Esophagus muscularis mucosa (tissue), 4 donors: Measurements from ENCODE around the gene CCIN. TPM values are rescaled to one million over a fixed set of nuclear protein-coding genes. Genes with fewer than 3 reads are reported as not detected.

ENCODE experiments used
- DNase-seq: peaks from one replicate; pipeline ENCODE4 v3.0.0-alpha.2; 2017; ENCODE audit errors: extremely low spot score
- H3K27ac ChIP-seq, 4 donors: fragments of 200-600 bp; sonication (generic); replicated peaks in 1 of 4; 1 replicate in 3 of 4; 2 replicates in 1 of 4; pipeline ENCODE4 v1.5.1; 2016 to 2019; ENCODE audit warnings: mild to moderate bottlenecking in 1 of 4
- H3K27me3 ChIP-seq, 4 donors: fragments of 200-600 bp; sonication (generic); one replicate each; pipeline versions ENCODE4 v1.5.1 to v1.6.0; 2016 to 2019
- H3K36me3 ChIP-seq, 4 donors: fragments of 200-600 bp; sonication (generic); one replicate each; pipeline ENCODE4 v1.5.1; 2016 to 2019
- H3K4me1 ChIP-seq, 4 donors: fragments of 200-600 bp; sonication (generic); one replicate each; pipeline ENCODE4 v1.5.1; 2016 to 2019
- H3K4me3 ChIP-seq, 4 donors: fragments of 200-600 bp; sonication (generic); 1 replicate in 2 of 4; 2 replicates in 2 of 4; pipeline ENCODE4 v1.5.1; 2016 to 2019; ENCODE audit warnings: mild to moderate bottlenecking in 4 of 4, moderate library complexity in 1 of 4
- H3K9me3 ChIP-seq, 4 donors: fragments of 200-600 bp; sonication (generic); 1 replicate in 3 of 4; 2 replicates in 1 of 4; pipeline ENCODE4 v1.5.1; 2016 to 2019
- CTCF ChIP-seq, 3 experiments: fragments of 200-600 bp in 2 of 3; fragments of 450-650 bp in 1 of 3; sonication (generic) in 2 of 3; IDR thresholded peaks; one replicate each; pipeline ENCODE4 v1.5.1; 2017 to 2019; ENCODE audit warnings: antibody characterized with exemption in 3 of 3, mild to moderate bottlenecking in 2 of 3, moderate library complexity in 1 of 3
- EP300 ChIP-seq: sonication (generic); formaldehyde crosslinking; IDR thresholded peaks from one replicate; pipeline ENCODE4 v1.6.1; 2017; ENCODE audit warnings: antibody characterized with exemption
- POLR2A ChIP-seq: fragments of 450-650 bp; IDR thresholded peaks from one replicate; pipeline ENCODE4 v1.6.1; 2017; ENCODE audit warnings: antibody characterized with exemption, moderate library complexity, mild to moderate bottlenecking, low read depth
- POLR2AphosphoS5 ChIP-seq, 2 donors: sonication (generic); formaldehyde crosslinking; IDR thresholded peaks; one replicate each; pipeline ENCODE4 v1.6.1; 2017; ENCODE audit warnings: antibody characterized with exemption in 2 of 2
- WGBS: methylation state at CpG from one replicate; pipeline ENCODE4 v1.1.5; 2018; 5-methylcytosine and 5-hydroxymethylcytosine counted together
- intact Hi-C: fragments of 100-400 bp; cut with DNase I; formaldehyde crosslinking; loops from one replicate; pipeline ENCODE4 v1.15.1; 2023
- total RNA-seq, 4 donors: library from RNA; depleted of rRNA; stranded (reverse); fragments of >200 nt; gene quantifications; one replicate each; pipeline versions ENCODE4 v1.1.0 to v1.2.1, GENCODE V29; 2016

CCIN gene
- total RNA-seq, 4 donors from 2014 or later, result 0.39 to 1.0 (median 0.46) TPM

GRCh38 chr9:36165826-36166167 is 3.4 kb upstream of the CCIN start:
- no peaks in the 10 kb centered on the region for H3K9me3 ChIP-seq
- H3K4me3 ChIP-seq, result peak overlapping the region; percentile 56 to 67 (median 65)
- 14% methylated on average over 12 of the region's 12 CpGs for WGBS
- intact Hi-C loops, result loop anchor here (1.0 to 5.0 kb wide), 3 partner anchors 25 to 62 kb away; no protein-coding TSS in a partner anchor
- DNase-seq, result no peak
- peaks cover 16 to 64% (median 62%) of the 10 kb centered on the region in 4 donors for H3K4me1 ChIP-seq
- TF ChIP-seq EP300, result no peak
- no peak for TF ChIP-seq POLR2A
- TF ChIP-seq POLR2AphosphoS5 (IDR thresholded peaks at IDR 0.05), result no peak
- no peak for TF ChIP-seq CTCF (IDR thresholded peaks at IDR 0.05)
- H3K27ac ChIP-seq, result peak overlapping the region; percentile 80 to 88 (median 87)
- no peaks in the 10 kb centered on the region for H3K27me3 ChIP-seq
- peaks cover 0 to 6% (median 0%) of the 10 kb centered on the region in 4 donors for H3K36me3 ChIP-seq

GRCh38 chr9:36166168-36166927 is 2.8 kb upstream of the CCIN start:
- H3K27ac ChIP-seq, result peak overlapping the region; percentile 80 to 88 (median 87)
- no peaks in the 10 kb centered on the region for H3K27me3 ChIP-seq
- WGBS, result 2% methylated on average over 13 of the region's 58 CpGs
- peak overlapping the region; percentile 56 to 67 (median 65) for H3K4me3 ChIP-seq
- H3K36me3 ChIP-seq, result peaks cover 0 to 6% (median 0%) of the 10 kb centered on the region in 4 donors
- peaks cover 16 to 58% (median 57%) of the 10 kb centered on the region in 4 donors for H3K4me1 ChIP-seq
- no peaks in the 10 kb centered on the region for H3K9me3 ChIP-seq
- TF ChIP-seq CTCF (IDR thresholded peaks at IDR 0.05), result peak; percentile 82 to 96 (median 94)
- peak; percentile 57 to 70 for TF ChIP-seq POLR2AphosphoS5 (IDR thresholded peaks at IDR 0.05)
- no peak for TF ChIP-seq POLR2A
- DNase-seq, result peak; percentile 96
- intact Hi-C loops, result loop anchor here (1.0 to 5.0 kb wide), 3 partner anchors 26 to 63 kb away; no protein-coding TSS in a partner anchor

GRCh38 chr9:36169708-36170107 is 520 bp downstream of the CCIN start:
- WGBS, result 95% methylated on average over 17 of the region's 17 CpGs
- H3K27me3 ChIP-seq, result no peaks in the 10 kb centered on the region
- no peaks in the 10 kb centered on the region for H3K36me3 ChIP-seq
- H3K9me3 ChIP-seq, result no peaks in the 10 kb centered on the region
- peaks cover 7 to 26% (median 24%) of the 10 kb centered on the region in 4 donors for H3K4me1 ChIP-seq
- TF ChIP-seq POLR2A, result no peak
- no peak for TF ChIP-seq CTCF (IDR thresholded peaks at IDR 0.05)
- TF ChIP-seq POLR2AphosphoS5 (IDR thresholded peaks at IDR 0.05), result no peak
- TF ChIP-seq EP300, result no peak
- no peak overlapping the region for H3K4me3 ChIP-seq
- intact Hi-C loops, result loop anchor here (5.0 kb wide), 1 partner anchor 37 kb away; no protein-coding TSS in a partner anchor
- DNase-seq, result no peak
- no peak overlapping the region for H3K27ac ChIP-seq

GRCh38 chr9:36170531-36170930 is 1.3 kb downstream of the CCIN start:
- no peaks in the 10 kb centered on the region for H3K27me3 ChIP-seq
- intact Hi-C loops, result no loop called here
- H3K9me3 ChIP-seq, result no peaks in the 10 kb centered on the region
- no peak overlapping the region for H3K27ac ChIP-seq
- no peak for DNase-seq
- WGBS, result 97% methylated on average over 11 of the region's 13 CpGs
- TF ChIP-seq CTCF (IDR thresholded peaks at IDR 0.05), result no peak
- TF ChIP-seq POLR2A, result no peak
- no peak for TF ChIP-seq POLR2AphosphoS5 (IDR thresholded peaks at IDR 0.05)
- TF ChIP-seq EP300, result no peak
- H3K4me1 ChIP-seq, result peaks cover 4 to 17% (median 16%) of the 10 kb centered on the region in 4 donors
- H3K4me3 ChIP-seq, result no peak overlapping the region
- H3K36me3 ChIP-seq, result no peaks in the 10 kb centered on the region
